ENCODE measurements around the gene MPP2.

DNA sequence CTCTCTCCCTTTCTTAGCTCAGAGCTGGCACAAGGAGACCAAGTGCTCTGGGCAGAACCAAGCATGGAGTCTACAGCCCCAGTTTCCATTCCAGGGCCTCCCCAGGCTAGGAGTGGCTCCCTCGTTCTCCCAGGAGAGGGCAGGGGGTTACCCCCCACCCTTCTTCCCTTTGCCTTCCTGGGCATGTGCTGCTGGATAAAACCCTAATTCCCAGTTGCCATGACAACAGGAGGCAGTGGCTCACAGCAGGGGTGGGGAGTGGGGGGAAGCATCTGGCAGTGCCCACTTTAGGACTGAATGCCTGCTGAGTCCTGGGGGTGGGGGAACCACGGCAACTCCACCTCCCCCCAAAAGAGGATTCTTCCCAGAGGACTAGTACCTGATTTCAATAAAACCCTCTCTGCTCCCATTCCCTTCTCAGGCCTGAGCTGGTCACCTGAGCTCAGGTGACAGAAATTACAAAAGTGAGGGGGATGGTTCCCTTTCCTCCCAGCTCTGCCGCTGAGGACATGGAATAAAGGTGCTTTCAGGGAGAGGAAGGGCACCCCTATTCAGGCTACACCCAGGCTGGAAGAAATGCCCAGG lies 1.8 kb downstream of the MPP2 start:
- TF ChIP-seq, protein P1, sequence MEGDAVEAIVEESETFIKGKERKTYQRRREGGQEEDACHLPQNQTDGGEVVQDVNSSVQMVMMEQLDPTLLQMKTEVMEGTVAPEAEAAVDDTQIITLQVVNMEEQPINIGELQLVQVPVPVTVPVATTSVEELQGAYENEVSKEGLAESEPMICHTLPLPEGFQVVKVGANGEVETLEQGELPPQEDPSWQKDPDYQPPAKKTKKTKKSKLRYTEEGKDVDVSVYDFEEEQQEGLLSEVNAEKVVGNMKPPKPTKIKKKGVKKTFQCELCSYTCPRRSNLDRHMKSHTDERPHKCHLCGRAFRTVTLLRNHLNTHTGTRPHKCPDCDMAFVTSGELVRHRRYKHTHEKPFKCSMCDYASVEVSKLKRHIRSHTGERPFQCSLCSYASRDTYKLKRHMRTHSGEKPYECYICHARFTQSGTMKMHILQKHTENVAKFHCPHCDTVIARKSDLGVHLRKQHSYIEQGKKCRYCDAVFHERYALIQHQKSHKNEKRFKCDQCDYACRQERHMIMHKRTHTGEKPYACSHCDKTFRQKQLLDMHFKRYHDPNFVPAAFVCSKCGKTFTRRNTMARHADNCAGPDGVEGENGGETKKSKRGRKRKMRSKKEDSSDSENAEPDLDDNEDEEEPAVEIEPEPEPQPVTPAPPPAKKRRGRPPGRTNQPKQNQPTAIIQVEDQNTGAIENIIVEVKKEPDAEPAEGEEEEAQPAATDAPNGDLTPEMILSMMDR (IDR thresholded peaks at IDR 0.05; ENCODE audit: low read depth, low read length, poor library complexity, severe bottlenecking), result no peak
- no peak for TF ChIP-seq EZH2phosphoT487 (IDR thresholded peaks at IDR 0.05; ENCODE audit: borderline replicate concordance, low read length)
